OCI-LY1 (cell line): Measurements from ENCODE around the gene GPR15.

Experiments
- H2AFZ ChIP-seq: fragments of 200-600 bp; sonication (generic), shearing (Covaris generic); 2 replicates; pipeline ENCODE4 v1.6.0; 2014; ENCODE audit warnings: antibody characterized with exemption, mild to moderate bottlenecking, low read length
- H3F3A ChIP-seq: fragments of 200-600 bp; sonication (generic), shearing (Covaris generic); 2 replicates; pipeline ENCODE4 v1.6.0; 2014; ENCODE audit warnings: mild to moderate bottlenecking, antibody characterized with exemption, low read length, moderate library complexity; ENCODE audit not compliant: insufficient read depth
- H3K27ac ChIP-seq: fragments of 200-600 bp; sonication (generic); 2 replicates; pipeline ENCODE4 v1.5.1; 2014; ENCODE audit warnings: low read length, mixed run types, mild to moderate bottlenecking, low read depth; ENCODE audit not compliant: poor library complexity, severe bottlenecking
- H3K27me3 ChIP-seq: fragments of 200-600 bp; sonication (generic); 2 replicates; pipeline ENCODE4 v1.6.0; 2014; ENCODE audit warnings: antibody characterized with exemption, mild to moderate bottlenecking, low read length, moderate library complexity; ENCODE audit not compliant: insufficient read depth
- H3K36me3 ChIP-seq: fragments of 200-600 bp; sonication (generic); 2 replicates; pipeline ENCODE4 v1.6.1; 2014; ENCODE audit warnings: mild to moderate bottlenecking, antibody characterized with exemption, low read length, moderate library complexity, mixed read lengths; ENCODE audit not compliant: insufficient read depth
- H3K4me1 ChIP-seq: fragments of 200-600 bp; sonication (generic); 2 replicates; pipeline ENCODE4 v1.5.1; 2014; ENCODE audit warnings: mild to moderate bottlenecking, low read length, moderate library complexity; ENCODE audit not compliant: insufficient read depth, severe bottlenecking
- H3K4me2 ChIP-seq: fragments of 200-600 bp; sonication (generic), shearing (Covaris generic); 2 replicates; pipeline ENCODE4 v1.6.1; 2014; ENCODE audit warnings: low read length
- H3K4me3 ChIP-seq: fragments of 200-600 bp; sonication (generic); 2 replicates; pipeline ENCODE4 v1.5.1; 2014; ENCODE audit warnings: low read length, low read depth, mild to moderate bottlenecking, mixed read lengths; ENCODE audit not compliant: poor library complexity, severe bottlenecking
- H3K79me2 ChIP-seq: fragments of 200-600 bp; shearing (Covaris generic); 2 replicates; pipeline ENCODE4 v1.6.1; 2016; ENCODE audit warnings: mixed run types, low read length, mixed read lengths; ENCODE audit not compliant: insufficient read depth
- H3K9ac ChIP-seq: fragments of 200-600 bp; sonication (generic), shearing (Covaris generic); 2 replicates; pipeline ENCODE4 v1.6.1; 2014; ENCODE audit warnings: mild to moderate bottlenecking, low read length, mixed read lengths
- H3K9me2 ChIP-seq: fragments of 200-600 bp; sonication (generic), shearing (Covaris generic); 2 replicates; pipeline ENCODE4 v1.6.1; 2014; ENCODE audit warnings: low read depth, mild to moderate bottlenecking, low read length, mixed read lengths
- H3K9me3 ChIP-seq: fragments of 200-600 bp; shearing (Covaris generic); 2 replicates; pipeline ENCODE4 v1.6.1; 2014; ENCODE audit warnings: low read length, mixed read lengths
- H4K20me1 ChIP-seq: fragments of 200-600 bp; sonication (generic), shearing (Covaris generic); 2 replicates; pipeline ENCODE4 v1.6.0; 2016; ENCODE audit warnings: mild to moderate bottlenecking, low read length; ENCODE audit not compliant: insufficient read depth
- EZH2 ChIP-seq: fragments of 200-600 bp; sonication (generic), shearing (Covaris generic); IDR thresholded peaks from 2 replicates; pipeline ENCODE4 v1.8.0; 2017; ENCODE audit warnings: borderline replicate concordance, mixed run types, mild to moderate bottlenecking, antibody characterized with exemption, low read length, moderate library complexity, mixed read lengths
- TF ChIP-seq, protein P1 (sequence below): fragments of 200-600 bp; sonication (generic), shearing (Covaris generic); IDR thresholded peaks from 2 replicates; pipeline ENCODE4 v1.5.1; 2017; ENCODE audit warnings: mild to moderate bottlenecking, antibody characterized with exemption, low read length, moderate library complexity, mixed read lengths

GPR15 gene

DNA sequence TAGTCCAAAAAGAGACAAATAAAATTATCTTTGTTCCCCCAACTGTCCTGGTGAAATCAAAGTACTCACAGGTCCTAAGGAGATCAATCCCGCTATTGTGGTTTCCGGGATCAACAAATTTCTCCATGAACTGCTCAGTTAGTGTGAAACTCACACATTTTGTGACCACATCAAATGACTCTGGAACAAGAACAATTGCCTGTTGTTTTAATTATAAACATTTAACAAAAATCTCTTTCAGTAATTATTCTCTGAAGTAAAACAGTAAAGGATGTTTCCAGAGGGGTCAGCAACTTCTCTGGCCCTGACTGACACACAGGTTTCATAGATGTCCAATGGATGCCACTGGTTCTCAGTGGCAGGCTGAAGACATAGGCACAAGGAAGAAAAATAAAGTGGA, 13.0 kb upstream of the GPR15 start:
- H3K4me1 ChIP-seq = peaks cover 15% of the 10 kb centered on the region
- H3K4me3 ChIP-seq = no peak overlapping the region
- no peaks in the 10 kb centered on the region for H3K9me2 ChIP-seq
- H2AFZ ChIP-seq = no peak overlapping the region
- TF ChIP-seq EZH2 = no peak
- TF ChIP-seq, protein P1, sequence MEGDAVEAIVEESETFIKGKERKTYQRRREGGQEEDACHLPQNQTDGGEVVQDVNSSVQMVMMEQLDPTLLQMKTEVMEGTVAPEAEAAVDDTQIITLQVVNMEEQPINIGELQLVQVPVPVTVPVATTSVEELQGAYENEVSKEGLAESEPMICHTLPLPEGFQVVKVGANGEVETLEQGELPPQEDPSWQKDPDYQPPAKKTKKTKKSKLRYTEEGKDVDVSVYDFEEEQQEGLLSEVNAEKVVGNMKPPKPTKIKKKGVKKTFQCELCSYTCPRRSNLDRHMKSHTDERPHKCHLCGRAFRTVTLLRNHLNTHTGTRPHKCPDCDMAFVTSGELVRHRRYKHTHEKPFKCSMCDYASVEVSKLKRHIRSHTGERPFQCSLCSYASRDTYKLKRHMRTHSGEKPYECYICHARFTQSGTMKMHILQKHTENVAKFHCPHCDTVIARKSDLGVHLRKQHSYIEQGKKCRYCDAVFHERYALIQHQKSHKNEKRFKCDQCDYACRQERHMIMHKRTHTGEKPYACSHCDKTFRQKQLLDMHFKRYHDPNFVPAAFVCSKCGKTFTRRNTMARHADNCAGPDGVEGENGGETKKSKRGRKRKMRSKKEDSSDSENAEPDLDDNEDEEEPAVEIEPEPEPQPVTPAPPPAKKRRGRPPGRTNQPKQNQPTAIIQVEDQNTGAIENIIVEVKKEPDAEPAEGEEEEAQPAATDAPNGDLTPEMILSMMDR = no peak
- peaks cover 20% of the 10 kb centered on the region for H3K79me2 ChIP-seq
- H3K27me3 ChIP-seq = no peaks in the 10 kb centered on the region
- H3F3A ChIP-seq = no peaks in the 10 kb centered on the region
- peaks cover 55% of the 10 kb centered on the region for H3K36me3 ChIP-seq
- no peak overlapping the region for H3K27ac ChIP-seq
- H4K20me1 ChIP-seq = no peaks in the 10 kb centered on the region
- no peak overlapping the region for H3K9ac ChIP-seq
- no peaks in the 10 kb centered on the region for H3K9me3 ChIP-seq
- H3K4me2 ChIP-seq = no peak overlapping the region

DNA sequence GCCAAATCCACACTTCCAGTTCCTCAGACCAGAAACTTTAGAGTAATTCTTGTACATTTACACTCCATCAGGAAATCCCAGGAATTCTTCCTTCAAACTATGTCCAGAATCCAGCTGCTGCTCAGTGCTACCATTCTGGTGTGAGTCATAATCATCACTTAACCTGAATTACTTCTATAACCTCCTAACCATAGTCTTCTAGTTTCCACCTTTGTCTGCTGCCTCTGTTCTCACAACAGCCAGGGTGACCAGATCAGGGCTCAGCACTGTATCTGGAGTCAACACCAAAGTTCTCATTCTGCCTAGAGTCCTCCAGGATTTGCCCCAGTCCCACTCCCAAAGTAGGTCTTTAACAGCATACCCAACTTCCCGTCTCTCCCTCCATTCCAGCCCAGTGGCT, 12.4 kb upstream of the GPR15 start:
- no peaks in the 10 kb centered on the region for H3K9me2 ChIP-seq
- peaks cover 15% of the 10 kb centered on the region for H3K4me1 ChIP-seq
- no peak for TF ChIP-seq EZH2
- TF ChIP-seq, protein P1 = no peak
- no peak overlapping the region for H3K4me2 ChIP-seq
- no peaks in the 10 kb centered on the region for H3K9me3 ChIP-seq
- H3K79me2 ChIP-seq = peaks cover 20% of the 10 kb centered on the region
- H3K4me3 ChIP-seq = no peak overlapping the region
- no peaks in the 10 kb centered on the region for H3F3A ChIP-seq
- H3K27ac ChIP-seq = no peak overlapping the region
- H3K9ac ChIP-seq = no peak overlapping the region
- no peaks in the 10 kb centered on the region for H3K27me3 ChIP-seq
- no peaks in the 10 kb centered on the region for H4K20me1 ChIP-seq
- H3K36me3 ChIP-seq = peaks cover 55% of the 10 kb centered on the region
- no peak overlapping the region for H2AFZ ChIP-seq

DNA sequence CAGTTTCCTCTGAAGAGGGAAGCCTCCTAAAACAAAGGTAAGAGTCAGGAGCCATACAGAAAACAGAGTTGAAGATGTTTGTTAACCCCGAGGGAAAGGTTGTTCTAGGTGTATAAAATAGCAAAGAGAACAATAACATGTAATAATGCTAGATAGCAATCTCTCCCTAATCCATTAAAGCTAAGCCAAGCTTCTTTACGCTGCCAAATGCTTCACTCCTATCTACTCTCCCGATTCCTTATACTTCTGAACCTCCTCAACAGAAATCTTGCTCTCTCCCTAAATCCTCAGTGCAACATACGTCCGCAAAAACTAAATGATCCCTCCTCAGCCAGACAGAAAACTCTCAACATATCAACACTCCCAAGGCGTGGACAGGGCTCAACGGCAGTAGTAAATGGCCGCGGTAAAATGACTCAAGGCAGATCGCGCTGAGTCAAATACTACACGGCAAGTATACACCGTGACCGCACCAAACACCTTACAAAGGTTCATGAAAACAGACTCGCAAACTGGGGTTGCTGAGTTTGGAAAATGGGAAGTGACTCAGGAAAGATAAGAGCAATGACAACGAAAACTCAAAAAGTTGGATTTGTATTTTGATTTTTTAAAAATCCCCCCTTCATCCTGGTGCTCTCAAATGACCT, 9.8 kb upstream of the GPR15 start:
- Histone ChIP-seq H3K4me2 (peak overlapping the region; percentile 73), H3K27me3 (no peaks in the 10 kb centered on the region), H3K36me3 (peaks cover 36% of the 10 kb centered on the region), H3K4me1 (peaks cover 22% of the 10 kb centered on the region), H3K9me2 (no peaks in the 10 kb centered on the region), H3K79me2 (peaks cover 20% of the 10 kb centered on the region), H3K4me3 (peak overlapping the region; percentile 87), H3K27ac (peak overlapping the region; percentile 18), H3K9me3 (no peaks in the 10 kb centered on the region), H3K9ac (peak overlapping the region; percentile 84), H4K20me1 (no peaks in the 10 kb centered on the region), H2AFZ (no peak overlapping the region), H3F3A (no peaks in the 10 kb centered on the region)
- TF ChIP-seq, protein P1 = no peak
- no peak for TF ChIP-seq EZH2
